HG03342 (cell line): ENCODE results near the gene ABI3BP.
A peak's percentile ranks its signal among the peaks of the same experiment; 100 is the strongest.

Experiments
- ATAC-seq: cut with Tn5 transposase; IDR thresholded peaks from one replicate; pipeline ENCODE4 v1.9.1; 2021; ENCODE audit warnings: mild to moderate bottlenecking, moderate library complexity; ENCODE audit not compliant: unreplicated experiment

ABI3BP gene

GRCh38 chr3:100780071-100780622 lies 213.1 kb downstream of the ABI3BP start:
- no peak for ATAC-seq

GRCh38 chr3:100779480-100779879 lies 213.7 kb downstream of the ABI3BP start:
- no peak for ATAC-seq

- no peak for ATAC-seq
These were observed 215.9 kb downstream of the ABI3BP start for GRCh38 chr3:100777271-100777670.

GRCh38 chr3:100776746-100777145 lies 216.5 kb downstream of the ABI3BP start:
- no peak for ATAC-seq

GRCh38 chr3:100776097-100776729 lies 217.0 kb downstream of the ABI3BP start:
- no peak for ATAC-seq

GRCh38 chr3:100775669-100776068 lies 217.6 kb downstream of the ABI3BP start:
- no peak for ATAC-seq

- ATAC-seq = no peak
These were observed 218.0 kb downstream of the ABI3BP start for GRCh38 chr3:100775226-100775625.

- no peak for ATAC-seq
These were observed 223.5 kb downstream of the ABI3BP start for GRCh38 chr3:100769693-100770092.

GRCh38 chr3:100766069-100766468 lies 227.2 kb downstream of the ABI3BP start:
- no peak for ATAC-seq

- ATAC-seq = no peak
These were observed 227.7 kb downstream of the ABI3BP start for GRCh38 chr3:100765437-100765975.

GRCh38 chr3:100761951-100762350 lies 231.3 kb downstream of the ABI3BP start:
- no peak for ATAC-seq

- peak; percentile 88 for ATAC-seq
These were observed 231.8 kb downstream of the ABI3BP start for GRCh38 chr3:100761211-100761942.

- ATAC-seq = no peak
These were observed 232.8 kb downstream of the ABI3BP start for GRCh38 chr3:100760377-100760776.

- ATAC-seq = no peak
These were observed 233.3 kb downstream of the ABI3BP start for GRCh38 chr3:100759950-100760349.

- ATAC-seq = no peak
These were observed 234.1 kb downstream of the ABI3BP start for GRCh38 chr3:100759159-100759558.

GRCh38 chr3:100756441-100756840 lies 236.8 kb downstream of the ABI3BP start:
- ATAC-seq = no peak

GRCh38 chr3:100754563-100755334 lies 238.5 kb downstream of the ABI3BP start:
- no peak for ATAC-seq

GRCh38 chr3:100753846-100754245 lies 239.4 kb downstream of the ABI3BP start:
- ATAC-seq = no peak

GRCh38 chr3:100748967-100749366 lies 244.3 kb downstream of the ABI3BP start:
- no peak for ATAC-seq

GRCh38 chr3:100748220-100748619 lies 245.0 kb downstream of the ABI3BP start:
- ATAC-seq = no peak

GRCh38 chr3:100746092-100746491 lies 247.1 kb downstream of the ABI3BP start:
- ATAC-seq = no peak
